Type B pancreatic cell (in vitro differentiated cells): Measurements from ENCODE around the gene ZNF689. TPM values are rescaled to one million over a fixed set of nuclear protein-coding genes. Genes with fewer than 3 reads are reported as not detected.
A peak's percentile ranks its signal among the peaks of the same experiment; 100 is the strongest.

Experiments used
- DNase-seq: peaks from one replicate; pipeline ENCODE4 v3.0.0; 2021; ENCODE audit warnings: mixed read lengths; ENCODE audit not compliant: unreplicated experiment; ENCODE audit errors: extremely low spot score
- H3K27ac Mint-ChIP-seq: 2 replicates; pipeline ENCODE4 v1.8.0; 2021; ENCODE audit warnings: mild to moderate bottlenecking, mixed read lengths
- H3K27me3 Mint-ChIP-seq: 2 replicates; pipeline ENCODE4 v1.8.0; 2021; ENCODE audit warnings: mixed read lengths
- H3K36me3 Mint-ChIP-seq: 2 replicates; pipeline ENCODE4 v1.8.0; 2021; ENCODE audit warnings: mixed read lengths
- H3K4me1 Mint-ChIP-seq: one replicate; pipeline ENCODE4 v1.8.0; 2021; ENCODE audit warnings: mixed read lengths; ENCODE audit not compliant: unreplicated experiment
- H3K4me3 Mint-ChIP-seq: 2 replicates; pipeline ENCODE4 v1.8.0; 2021; ENCODE audit warnings: mild to moderate bottlenecking, mixed read lengths
- H3K9me3 Mint-ChIP-seq: 2 replicates; pipeline ENCODE4 v1.8.0; 2021; ENCODE audit warnings: mixed read lengths
- CTCF ChIP-seq: fragments of 200-600 bp; sonication (generic); conservative IDR thresholded peaks from 2 replicates; pipeline ENCODE4 v1.5.0; 2021; ENCODE audit warnings: antibody characterized with exemption, mild to moderate bottlenecking
- total RNA-seq: library from RNA; stranded (reverse); gene quantifications from 2 replicates; pipeline ENCODE4 v1.2.1, GENCODE V29; 2021; ENCODE audit warnings: low replicate concordance

The ZNF689 gene
- total RNA-seq, 1 donor from 2014 or later: 14.9 TPM

- peaks cover 9% of the 10 kb centered on the region for H3K36me3 Mint-ChIP-seq
- H3K9me3 Mint-ChIP-seq: no peaks in the 10 kb centered on the region
- H3K4me3 Mint-ChIP-seq: no peak overlapping the region
- H3K4me1 Mint-ChIP-seq: peaks cover 15% of the 10 kb centered on the region
- TF ChIP-seq CTCF: no peak
- DNase-seq: no peak
- peaks cover 3% of the 10 kb centered on the region for H3K27me3 Mint-ChIP-seq
- H3K27ac Mint-ChIP-seq: no peak overlapping the region
Measured at GRCh38 chr16:30606004-30606403, 4.2 kb downstream of the ZNF689 start.

- DNase-seq: no peak
- Mint-ChIP-seq H3K4me3 (no peak overlapping the region), H3K9me3 (no peaks in the 10 kb centered on the region), H3K4me1 (peaks cover 9% of the 10 kb centered on the region), H3K27me3 (peaks cover under 1% of the 10 kb centered on the region), H3K27ac (no peak overlapping the region), H3K36me3 (peaks cover 11% of the 10 kb centered on the region)
- no peak for TF ChIP-seq CTCF
Measured at GRCh38 chr16:30605158-30605557, 5.0 kb downstream of the ZNF689 start.

GRCh38 chr16:30604316-30604947 is 5.8 kb downstream of the ZNF689 start:
- Mint-ChIP-seq H3K9me3 (no peaks in the 10 kb centered on the region), H3K27ac (no peak overlapping the region), H3K36me3 (peaks cover 10% of the 10 kb centered on the region), H3K27me3 (no peaks in the 10 kb centered on the region), H3K4me3 (no peak overlapping the region), H3K4me1 (peaks cover 8% of the 10 kb centered on the region)
- TF ChIP-seq CTCF: no peak
- no peak for DNase-seq

- no peak for TF ChIP-seq CTCF
- no peak overlapping the region for H3K27ac Mint-ChIP-seq
- H3K36me3 Mint-ChIP-seq: peaks cover 10% of the 10 kb centered on the region
- H3K4me1 Mint-ChIP-seq: peaks cover 8% of the 10 kb centered on the region
- no peak for DNase-seq
- H3K4me3 Mint-ChIP-seq: no peak overlapping the region
- no peaks in the 10 kb centered on the region for H3K27me3 Mint-ChIP-seq
- no peaks in the 10 kb centered on the region for H3K9me3 Mint-ChIP-seq
Measured at GRCh38 chr16:30603945-30604315, 6.3 kb downstream of the ZNF689 start.

- Mint-ChIP-seq H3K27me3 (no peaks in the 10 kb centered on the region), H3K9me3 (no peaks in the 10 kb centered on the region), H3K36me3 (peaks cover 10% of the 10 kb centered on the region), H3K4me3 (peak overlapping the region; percentile 36), H3K27ac (no peak overlapping the region), H3K4me1 (peaks cover 11% of the 10 kb centered on the region)
- no peak for TF ChIP-seq CTCF
- DNase-seq: no peak
Measured at GRCh38 chr16:30602616-30603277, 7.4 kb downstream of the ZNF689 start.
